Measurements from ENCODE around the gene RAD51B. TPM values are rescaled to one million over a fixed set of nuclear protein-coding genes. Genes with fewer than 3 reads are reported as not detected.

RAD51B gene
- total and polyA plus RNA-seq, 2 of the 13 experiments (the other 11 are each of a cell fraction or from before 2014, with no cell fraction given), result 7.0 to 9.5 TPM

- TF ChIP-seq PAXIP1 (CRISPR knock-in tag; conservative IDR thresholded peaks at IDR 0.05), result no peak
- peak; percentile 40; the same call in 1 of the 2 replicates for TF ChIP-seq FOSL1 (CRISPR knock-in tag; IDR thresholded peaks at IDR 0.05; ENCODE audit: borderline replicate concordance)
- no peak for TF ChIP-seq ZNF251 (CRISPR knock-in tag; IDR thresholded peaks at IDR 0.05)
- 0 out of 4 replicates have a peak, but pooled peaks of 1 of the 2 experiments have one; percentile 24 for TF ChIP-seq ATF4 (CRISPR knock-in tag; IDR thresholded peaks at IDR 0.05)
- TF ChIP-seq GMEB1 (CRISPR knock-in tag; IDR thresholded peaks at IDR 0.05; ENCODE audit: borderline replicate concordance), result no peak
- TF ChIP-seq ZNF773 (CRISPR knock-in tag; IDR thresholded peaks at IDR 0.05; ENCODE audit: borderline replicate concordance), result no peak
- no peak for TF ChIP-seq ATF5 (CRISPR knock-in tag; IDR thresholded peaks at IDR 0.05; ENCODE audit: low read depth)
- TF ChIP-seq PHF21A (CRISPR knock-in tag; IDR thresholded peaks at IDR 0.05), result 0 out of 2 replicates have a peak, but pooled peaks have one; percentile 24
- TF ChIP-seq KDM5A (IDR thresholded peaks at IDR 0.05; ENCODE audit: borderline replicate concordance, low read length), result no peak
- no peak for TF ChIP-seq MXI1 (IDR thresholded peaks at IDR 0.05; ENCODE audit: borderline replicate concordance, low read depth, low read length)
- TF ChIP-seq STAT5B (CRISPR knock-in tag; IDR thresholded peaks at IDR 0.05), result no peak
- TF ChIP-seq ZNF580 (CRISPR knock-in tag; IDR thresholded peaks at IDR 0.05; ENCODE audit: borderline replicate concordance, low read depth), result no peak
- no peak for TF ChIP-seq NR0B2 (CRISPR knock-in tag; IDR thresholded peaks at IDR 0.05)
- no peak for TF ChIP-seq NFAT5 (CRISPR knock-in tag; IDR thresholded peaks at IDR 0.05)
Measured at GRCh38 chr14:68619790-68620574, 800.4 kb downstream of the RAD51B start (continued).

Data from HepG2 (cell line).